ENCODE results near the gene CXXC5. TPM values are rescaled to one million over a fixed set of nuclear protein-coding genes. Genes with fewer than 3 reads are reported as not detected.
A peak's percentile ranks its signal among the peaks of the same experiment; 100 is the strongest.

The CXXC5 gene
- total RNA-seq, 1 experiment from 2014 or later = 97.2 TPM

- no peak for ATAC-seq
Measured at GRCh38 chr5:139650031-139650688, 2.0 kb downstream of the CXXC5 start.

GRCh38 chr5:139650689-139651042, 2.5 kb downstream of the CXXC5 start:
- H3K4me1 Mint-ChIP-seq = peaks cover 62% of the 10 kb centered on the region
- peaks cover 13% of the 10 kb centered on the region for H3K27me3 Mint-ChIP-seq (ENCODE audit: low read depth)
- ATAC-seq (no peak), DNase-seq (ENCODE audit: low spot score) (no peak)
- peak overlapping the region; percentile 98 for H3K4me3 Mint-ChIP-seq
- H3K27ac Mint-ChIP-seq = peak overlapping the region; percentile 68
- no peaks in the 10 kb centered on the region for H3K9me3 Mint-ChIP-seq
- ChIA-PET POLR2A (interaction anchor here (1.0 to 3.2 kb wide), 5 partner anchors 9 to 95 kb away, joined by 3 to 22 read pairs (median 3); no protein-coding TSS in a partner anchor), CTCF (interaction anchor here (0.6 to 9.5 kb wide), 8 partner anchors 9 to 392 kb away, joined by 4 to 235 read pairs (median 8); no protein-coding TSS in a partner anchor)
- no peaks in the 10 kb centered on the region for H3K36me3 Mint-ChIP-seq
- TF ChIP-seq ARID4B (CRISPR knock-in tag; IDR thresholded peaks at IDR 0.05; ENCODE audit: borderline replicate concordance) (peak; percentile 28; the same call in 1 of the 2 replicates), PRRX2 (CRISPR knock-in tag; IDR thresholded peaks at IDR 0.05) (no peak), ZNF263 (CRISPR knock-in tag; IDR thresholded peaks at IDR 0.05; ENCODE audit: low read depth) (peak; percentile 68; the same call in 1 of the 2 replicates)

More at GRCh38 chr5:139650031-139650688, 2.0 kb downstream of the CXXC5 start:
- POLR2A ChIA-PET = interaction anchor here (0.6 to 3.2 kb wide), 7 partner anchors 10 to 95 kb away, joined by 3 to 22 read pairs (median 3); no protein-coding TSS in a partner anchor
- peak overlapping the region; percentile 98 for H3K27ac Mint-ChIP-seq
- H3K9me3 Mint-ChIP-seq = no peaks in the 10 kb centered on the region
- no peaks in the 10 kb centered on the region for H3K36me3 Mint-ChIP-seq
- CTCF ChIA-PET = interaction anchor here (0.8 to 9.5 kb wide), 6 partner anchors 10 to 125 kb away, joined by 4 to 235 read pairs (median 16); no protein-coding TSS in a partner anchor
- H3K4me1 Mint-ChIP-seq = peaks cover 60% of the 10 kb centered on the region
- peak overlapping the region; percentile 98 for H3K4me3 Mint-ChIP-seq
- H3K27me3 Mint-ChIP-seq (ENCODE audit: low read depth) = peaks cover 18% of the 10 kb centered on the region
- peak; percentile 72 for DNase-seq (ENCODE audit: low spot score)
- TF ChIP-seq AR (CRISPR knock-in tag; IDR thresholded peaks at IDR 0.05) (no peak), FOXK1 (CRISPR knock-in tag; IDR thresholded peaks at IDR 0.05) (no peak), FOXP4 (CRISPR knock-in tag; IDR thresholded peaks at IDR 0.05) (0 out of 2 replicates have a peak, but pooled peaks have one; percentile 23), ZNF281 (CRISPR knock-in tag; IDR thresholded peaks at IDR 0.05) (no peak), ZBTB21 (CRISPR knock-in tag; IDR thresholded peaks at IDR 0.05; ENCODE audit: borderline replicate concordance) (no peak)
